ENCODE results near the gene PHF14.

The PHF14 gene

GRCh38 chr7:11212816-11213215, 239.1 kb downstream of the PHF14 start:
- DNase-seq, result no peak

GRCh38 chr7:11213266-11213665, 239.6 kb downstream of the PHF14 start:
- DNase-seq, result no peak

- no peak for DNase-seq
Observed at GRCh38 chr7:11216276-11216675, 242.6 kb downstream of the PHF14 start.

- DNase-seq, result no peak
Observed at GRCh38 chr7:11217848-11218565, 244.3 kb downstream of the PHF14 start.
